ENCODE results near the gene SLC4A1. TPM values are rescaled to one million over a fixed set of nuclear protein-coding genes. Genes with fewer than 3 reads are reported as not detected.

Gene SLC4A1
- total RNA-seq, 1 donor: not detected

GRCh38 chr17:44312396-44313104 is 44.6 kb upstream of the SLC4A1 start:
- TF ChIP-seq CTCF (IDR thresholded peaks at IDR 0.05; ENCODE audit: insufficient read depth, low read depth, low read length): no peak
- H3K4me3 ChIP-seq (ENCODE audit: low read depth, low read length): no peak overlapping the region
- no peak for DNase-seq (ENCODE audit: low read depth)

- no peak overlapping the region for H3K4me3 ChIP-seq (ENCODE audit: low read depth, low read length)
- no peak for DNase-seq (ENCODE audit: low read depth)
- no peak for TF ChIP-seq CTCF (IDR thresholded peaks at IDR 0.05; ENCODE audit: insufficient read depth, low read depth, low read length)
Measured at GRCh38 chr17:44311562-44312181, 43.7 kb upstream of the SLC4A1 start.

- TF ChIP-seq CTCF (IDR thresholded peaks at IDR 0.05; ENCODE audit: insufficient read depth, low read depth, low read length): no peak
- no peak for DNase-seq (ENCODE audit: low read depth)
- no peak overlapping the region for H3K4me3 ChIP-seq (ENCODE audit: low read depth, low read length)
Measured at GRCh38 chr17:44310609-44311376, 42.9 kb upstream of the SLC4A1 start.

GRCh38 chr17:44310188-44310587 is 42.3 kb upstream of the SLC4A1 start:
- no peak for DNase-seq (ENCODE audit: low read depth)
- no peak for TF ChIP-seq CTCF (IDR thresholded peaks at IDR 0.05; ENCODE audit: insufficient read depth, low read depth, low read length)
- no peak overlapping the region for H3K4me3 ChIP-seq (ENCODE audit: low read depth, low read length)

GRCh38 chr17:44309472-44309871 is 41.5 kb upstream of the SLC4A1 start:
- no peak for DNase-seq (ENCODE audit: low read depth)
- no peak overlapping the region for H3K4me3 ChIP-seq (ENCODE audit: low read depth, low read length)
- no peak for TF ChIP-seq CTCF (IDR thresholded peaks at IDR 0.05; ENCODE audit: insufficient read depth, low read depth, low read length)

GRCh38 chr17:44308865-44309264 is 40.9 kb upstream of the SLC4A1 start:
- DNase-seq (ENCODE audit: low read depth): no peak
- no peak for TF ChIP-seq CTCF (IDR thresholded peaks at IDR 0.05; ENCODE audit: insufficient read depth, low read depth, low read length)
- peak overlapping the region; percentile 1 for H3K4me3 ChIP-seq (ENCODE audit: low read depth, low read length)

Measured in fibroblast of villous mesenchyme (primary cell).